ENCODE results near the gene C6orf58.

Gene C6orf58

DNA sequence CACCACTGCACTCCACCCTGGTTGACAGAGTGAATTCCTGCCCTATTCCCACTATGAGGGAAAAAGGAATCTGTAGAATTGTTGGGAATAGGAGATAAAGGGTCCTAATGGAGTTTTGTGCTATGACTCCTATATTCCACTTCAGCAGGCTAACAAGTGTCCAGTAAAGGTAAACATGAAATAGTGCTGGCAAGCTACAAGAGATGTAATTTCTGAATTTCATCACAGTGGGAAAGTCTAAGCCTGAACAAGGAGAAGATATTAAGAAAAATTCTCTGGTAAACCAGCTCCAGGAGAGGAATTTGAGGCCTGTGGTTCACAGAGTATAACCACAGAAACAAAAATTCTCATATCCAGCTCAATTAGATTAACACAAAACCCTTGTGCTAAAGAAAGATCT, 10.3 kb upstream of the C6orf58 start:
- DNase-seq (ENCODE audit: low read depth) = no peak
- no peak overlapping the region for H3K4me3 ChIP-seq (ENCODE audit: low read depth, low read length)
- TF ChIP-seq, protein P1, sequence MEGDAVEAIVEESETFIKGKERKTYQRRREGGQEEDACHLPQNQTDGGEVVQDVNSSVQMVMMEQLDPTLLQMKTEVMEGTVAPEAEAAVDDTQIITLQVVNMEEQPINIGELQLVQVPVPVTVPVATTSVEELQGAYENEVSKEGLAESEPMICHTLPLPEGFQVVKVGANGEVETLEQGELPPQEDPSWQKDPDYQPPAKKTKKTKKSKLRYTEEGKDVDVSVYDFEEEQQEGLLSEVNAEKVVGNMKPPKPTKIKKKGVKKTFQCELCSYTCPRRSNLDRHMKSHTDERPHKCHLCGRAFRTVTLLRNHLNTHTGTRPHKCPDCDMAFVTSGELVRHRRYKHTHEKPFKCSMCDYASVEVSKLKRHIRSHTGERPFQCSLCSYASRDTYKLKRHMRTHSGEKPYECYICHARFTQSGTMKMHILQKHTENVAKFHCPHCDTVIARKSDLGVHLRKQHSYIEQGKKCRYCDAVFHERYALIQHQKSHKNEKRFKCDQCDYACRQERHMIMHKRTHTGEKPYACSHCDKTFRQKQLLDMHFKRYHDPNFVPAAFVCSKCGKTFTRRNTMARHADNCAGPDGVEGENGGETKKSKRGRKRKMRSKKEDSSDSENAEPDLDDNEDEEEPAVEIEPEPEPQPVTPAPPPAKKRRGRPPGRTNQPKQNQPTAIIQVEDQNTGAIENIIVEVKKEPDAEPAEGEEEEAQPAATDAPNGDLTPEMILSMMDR (IDR thresholded peaks at IDR 0.05; ENCODE audit: insufficient read depth, low read depth, low read length, missing control alignments) = no peak

DNA sequence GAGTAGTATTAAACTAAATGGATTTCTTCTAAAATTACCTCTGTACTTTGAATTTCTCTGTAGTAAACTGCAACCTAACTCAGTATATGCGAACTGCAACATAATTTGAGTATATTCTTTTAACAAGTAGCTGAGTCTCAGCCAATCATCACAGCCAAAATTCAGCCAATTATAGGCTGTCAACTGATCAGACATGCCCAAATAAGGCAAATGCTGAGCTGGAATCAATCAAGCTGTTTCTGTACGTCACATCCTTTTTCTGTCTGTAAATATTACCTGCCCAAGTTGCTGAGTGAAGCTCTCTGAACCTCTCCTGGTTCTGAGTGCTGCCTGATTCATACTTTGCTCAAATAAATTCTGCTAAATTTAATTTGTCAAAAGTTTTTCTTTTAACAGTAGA, 9.5 kb upstream of the C6orf58 start:
- no peak overlapping the region for H3K4me3 ChIP-seq (ENCODE audit: low read depth, low read length)
- TF ChIP-seq, protein P1 (IDR thresholded peaks at IDR 0.05; ENCODE audit: insufficient read depth, low read depth, low read length, missing control alignments) = no peak
- DNase-seq (ENCODE audit: low read depth) = no peak

DNA sequence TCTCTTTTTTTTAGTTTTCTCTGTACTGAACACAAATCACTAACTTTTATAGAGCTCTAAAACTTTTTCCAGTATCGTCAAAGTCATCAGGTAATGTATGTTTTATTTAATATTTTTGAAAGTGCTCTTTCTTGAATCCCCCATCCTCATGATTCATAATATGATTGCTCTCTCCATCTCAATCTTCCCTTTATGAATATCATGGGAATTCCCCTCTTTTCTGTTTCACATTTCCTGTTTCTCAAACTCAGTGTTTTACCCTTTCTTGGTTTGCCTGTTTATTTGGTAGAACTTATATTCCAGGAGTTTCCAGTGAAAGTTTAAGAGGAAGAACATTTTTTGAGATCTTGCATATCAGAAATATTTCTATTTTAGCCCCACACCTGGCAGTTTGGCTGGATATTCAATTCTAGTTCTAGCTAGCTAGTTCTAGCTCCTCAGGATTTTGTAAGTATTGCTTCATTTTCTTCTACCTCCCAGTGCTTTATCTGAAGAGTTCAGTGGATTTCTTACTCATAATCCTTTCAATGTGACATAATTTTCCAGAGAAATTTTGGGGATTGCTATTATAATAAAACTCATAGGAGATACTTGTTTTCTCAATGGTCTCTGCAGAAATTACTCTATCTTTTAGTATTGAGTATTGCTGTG, 6.1 kb upstream of the C6orf58 start:
- H3K4me3 ChIP-seq (ENCODE audit: low read depth, low read length) = no peak overlapping the region
- TF ChIP-seq, protein P1 (IDR thresholded peaks at IDR 0.05; ENCODE audit: insufficient read depth, low read depth, low read length, missing control alignments) = no peak
- peak; percentile 26 for DNase-seq (ENCODE audit: low read depth)

DNA sequence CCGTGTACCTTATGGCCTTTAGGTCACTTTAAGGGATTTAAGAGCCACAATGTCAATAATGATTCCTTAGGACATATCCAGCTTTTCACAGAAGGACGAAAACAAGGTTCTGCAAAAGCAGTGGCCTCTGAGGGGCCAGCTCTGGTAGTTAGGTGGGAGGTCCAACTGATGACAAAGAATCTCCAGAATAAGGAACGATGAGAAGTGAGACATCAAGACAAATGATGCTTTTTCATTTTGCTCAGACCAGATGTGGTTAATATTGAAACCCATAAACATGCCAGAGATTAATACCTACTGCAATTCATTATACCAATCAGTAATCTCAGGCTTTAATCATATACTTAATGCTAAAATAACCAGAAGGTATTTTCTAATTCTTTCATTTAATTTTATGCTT, 1.9 kb downstream of the C6orf58 start:
- no peak for DNase-seq (ENCODE audit: low read depth)
- no peak overlapping the region for H3K4me3 ChIP-seq (ENCODE audit: low read depth, low read length)
- TF ChIP-seq, protein P1 (IDR thresholded peaks at IDR 0.05; ENCODE audit: insufficient read depth, low read depth, low read length, missing control alignments) = no peak

DNA sequence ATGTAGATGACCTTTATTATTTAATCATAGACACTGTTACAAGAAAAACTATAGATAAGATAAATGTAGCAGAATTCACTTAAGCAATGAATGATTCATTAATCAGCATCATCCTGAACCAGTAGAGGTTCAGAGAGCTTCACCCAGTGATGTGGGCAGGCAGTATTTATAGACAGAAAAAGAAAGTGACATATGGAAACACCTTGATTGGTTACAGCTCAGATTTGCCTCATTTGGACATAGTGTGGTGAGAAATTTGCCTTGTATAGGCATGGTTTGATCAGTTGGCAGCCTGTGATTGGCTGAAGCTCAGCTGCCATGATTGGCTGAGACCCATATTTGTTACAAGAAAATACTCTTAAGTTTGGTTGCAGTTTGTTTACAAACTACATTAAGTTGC, 4.6 kb downstream of the C6orf58 start:
- TF ChIP-seq, protein P1 (IDR thresholded peaks at IDR 0.05; ENCODE audit: insufficient read depth, low read depth, low read length, missing control alignments) = no peak
- DNase-seq (ENCODE audit: low read depth) = no peak
- no peak overlapping the region for H3K4me3 ChIP-seq (ENCODE audit: low read depth, low read length)

DNA sequence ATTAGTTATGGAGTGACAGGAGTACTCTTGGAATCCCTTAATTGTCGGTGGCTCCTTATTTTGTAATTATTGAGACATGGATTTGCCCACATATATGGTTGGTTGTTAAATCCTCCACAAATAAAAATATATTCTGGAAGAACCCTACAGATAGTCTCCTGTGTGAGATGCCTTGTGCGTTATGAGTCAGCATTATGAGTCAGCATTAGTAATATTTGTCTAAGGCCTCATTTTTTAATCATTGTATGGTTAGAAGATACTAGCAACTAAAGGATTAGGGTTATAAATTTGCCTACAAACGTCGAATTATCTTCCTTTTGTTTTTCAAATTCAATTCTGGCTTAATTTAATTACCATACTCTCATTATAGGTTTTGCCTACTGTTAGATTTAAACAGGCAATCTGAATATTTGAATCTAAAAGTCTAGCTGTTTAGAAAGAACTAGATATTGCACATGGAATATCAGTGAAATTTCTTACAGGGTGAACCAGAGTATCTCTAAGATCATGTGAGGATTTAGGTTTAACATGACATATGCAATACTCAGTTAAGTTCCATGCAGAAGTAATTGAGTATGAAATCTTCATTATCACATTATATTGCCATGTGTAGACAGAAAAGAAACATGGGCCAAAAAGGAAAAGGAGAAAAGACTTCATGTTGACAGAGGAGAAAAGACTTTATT, 5.9 kb downstream of the C6orf58 start:
- no peak overlapping the region for H3K4me3 ChIP-seq (ENCODE audit: low read depth, low read length)
- no peak for DNase-seq (ENCODE audit: low read depth)
- TF ChIP-seq, protein P1 (IDR thresholded peaks at IDR 0.05; ENCODE audit: insufficient read depth, low read depth, low read length, missing control alignments) = no peak
